ENCODE data around the gene PLA2G4C.
"Not testable (repeated sequence)": the region's sequence is repeated elsewhere in the genome, so short reads cannot be mapped to it uniquely, and the experiment has no call there.

DNA sequence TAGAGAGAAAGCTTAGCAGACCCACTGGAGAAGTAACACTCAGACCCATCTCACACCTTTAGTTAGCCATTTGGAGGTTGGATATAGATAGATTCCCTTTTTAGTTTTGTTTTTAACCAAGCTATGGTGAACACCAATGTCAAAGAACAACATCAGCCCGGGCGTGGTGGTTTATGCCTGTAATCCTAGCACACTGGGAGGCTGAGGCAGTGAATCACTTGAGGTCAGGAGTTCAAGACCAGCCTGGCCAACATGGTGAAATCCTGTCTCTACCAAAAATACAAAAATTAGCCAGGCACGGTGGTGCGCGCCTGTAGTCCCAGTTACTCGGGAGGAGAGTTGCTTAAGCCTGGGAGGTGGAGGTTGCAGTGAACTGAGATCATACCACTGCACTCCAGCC, 21.6 kb downstream of the PLA2G4C start:
- TF ChIP-seq POLR2AphosphoS5, POLR2A (IDR thresholded peaks at IDR 0.05): not testable (repeated sequence)

Measured in stomach (tissue), 4 donors.